ENCODE measurements around the gene FAM114A2. TPM values are rescaled to one million over a fixed set of nuclear protein-coding genes. Genes with fewer than 3 reads are reported as not detected.
A peak's percentile ranks its signal among the peaks of the same experiment; 100 is the strongest.

FAM114A2 gene
- total RNA-seq, 1 donor from 2014 or later, result 29.7 TPM

DNA sequence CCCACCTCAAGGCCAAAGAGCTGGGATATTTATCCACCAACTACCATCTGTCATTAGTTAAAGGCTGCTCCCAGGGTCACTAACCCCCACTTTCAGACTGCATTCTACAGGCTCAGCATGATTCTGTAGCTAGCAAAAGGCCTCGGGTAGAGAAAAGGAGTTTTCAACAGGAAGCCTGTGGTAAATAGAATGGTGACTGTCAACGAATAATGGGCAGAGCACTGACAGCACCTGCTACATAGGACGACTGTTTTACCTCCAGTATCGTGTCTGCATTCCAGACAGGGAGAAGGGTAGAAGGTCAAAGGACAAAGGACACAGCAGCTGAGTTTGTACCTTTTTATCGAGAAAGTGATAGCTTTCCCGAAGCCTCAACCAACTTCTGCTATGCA is 20.3 kb upstream of the FAM114A2 start:
- H3K36me3 ChIP-seq (ENCODE audit: insufficient read depth, low read length), result peaks cover 4% of the 10 kb centered on the region

DNA sequence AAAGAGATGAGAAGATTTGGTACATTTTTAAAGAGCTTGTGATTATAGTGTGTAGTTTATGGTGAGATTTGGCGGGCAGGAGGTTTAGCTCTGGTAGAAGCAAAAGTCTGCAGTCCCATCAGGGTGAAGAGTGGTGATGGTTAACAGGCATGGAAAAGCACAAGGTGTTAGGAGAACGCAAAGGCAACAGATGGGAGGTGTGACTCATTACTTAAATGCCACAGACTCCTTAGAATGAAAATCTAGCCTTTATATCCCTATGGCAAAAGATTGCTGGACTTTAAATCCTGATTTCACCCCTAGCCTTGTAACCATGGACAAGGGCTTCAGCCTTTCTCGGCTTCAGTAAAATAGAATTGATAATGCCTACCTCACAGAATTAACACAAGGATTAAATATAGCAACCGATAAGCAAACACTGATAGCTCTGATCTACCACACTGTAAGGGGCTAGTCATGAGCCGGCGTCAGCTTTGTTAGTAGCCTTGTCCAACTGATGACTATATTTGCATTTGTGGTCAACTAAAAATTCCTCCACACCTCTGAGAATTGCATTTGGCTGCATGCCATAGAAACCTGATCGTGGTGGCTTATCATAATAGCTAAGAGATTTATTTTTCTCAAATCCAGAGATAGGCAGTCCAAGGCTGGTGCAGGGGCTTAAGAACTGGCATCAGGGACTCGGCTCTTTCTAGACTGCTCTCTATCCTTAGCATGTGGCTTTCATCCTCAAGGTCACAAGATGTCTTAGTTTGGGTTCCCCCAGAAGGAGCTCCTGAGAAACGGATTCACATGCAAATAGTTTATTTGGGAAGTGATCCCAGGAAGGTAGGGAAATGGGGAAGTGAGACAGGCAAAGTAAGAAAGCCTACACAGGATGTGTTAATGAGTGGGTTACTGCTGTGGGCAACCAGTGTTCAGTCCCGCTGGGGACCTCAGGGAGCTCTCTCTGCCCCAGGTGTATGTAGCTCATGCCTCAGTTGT is 19.6 kb upstream of the FAM114A2 start:
- no peak overlapping the region for H3K9ac ChIP-seq (ENCODE audit: low read length)
- TF ChIP-seq, protein P1, sequence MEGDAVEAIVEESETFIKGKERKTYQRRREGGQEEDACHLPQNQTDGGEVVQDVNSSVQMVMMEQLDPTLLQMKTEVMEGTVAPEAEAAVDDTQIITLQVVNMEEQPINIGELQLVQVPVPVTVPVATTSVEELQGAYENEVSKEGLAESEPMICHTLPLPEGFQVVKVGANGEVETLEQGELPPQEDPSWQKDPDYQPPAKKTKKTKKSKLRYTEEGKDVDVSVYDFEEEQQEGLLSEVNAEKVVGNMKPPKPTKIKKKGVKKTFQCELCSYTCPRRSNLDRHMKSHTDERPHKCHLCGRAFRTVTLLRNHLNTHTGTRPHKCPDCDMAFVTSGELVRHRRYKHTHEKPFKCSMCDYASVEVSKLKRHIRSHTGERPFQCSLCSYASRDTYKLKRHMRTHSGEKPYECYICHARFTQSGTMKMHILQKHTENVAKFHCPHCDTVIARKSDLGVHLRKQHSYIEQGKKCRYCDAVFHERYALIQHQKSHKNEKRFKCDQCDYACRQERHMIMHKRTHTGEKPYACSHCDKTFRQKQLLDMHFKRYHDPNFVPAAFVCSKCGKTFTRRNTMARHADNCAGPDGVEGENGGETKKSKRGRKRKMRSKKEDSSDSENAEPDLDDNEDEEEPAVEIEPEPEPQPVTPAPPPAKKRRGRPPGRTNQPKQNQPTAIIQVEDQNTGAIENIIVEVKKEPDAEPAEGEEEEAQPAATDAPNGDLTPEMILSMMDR (IDR thresholded peaks at IDR 0.05; ENCODE audit: insufficient read depth, low read depth, low read length), result no peak
- no peak for TF ChIP-seq EZH2 (IDR thresholded peaks at IDR 0.05; ENCODE audit: insufficient read depth, low read length)
- peaks cover 5% of the 10 kb centered on the region for H3K36me3 Mint-ChIP-seq (ENCODE audit: low read depth, unreplicated experiment)
- H3K36me3 ChIP-seq (ENCODE audit: insufficient read depth, low read length), result peaks cover 10% of the 10 kb centered on the region
- no peak overlapping the region for H2AFZ ChIP-seq (ENCODE audit: low read depth, low read length)
- no peak overlapping the region for H3K4me3 ChIP-seq (ENCODE audit: insufficient read depth, low read depth, low read length)
- H3K79me2 ChIP-seq (ENCODE audit: insufficient read depth, low read length), result no peaks in the 10 kb centered on the region
- H3K4me2 ChIP-seq (ENCODE audit: low read length), result peak overlapping the region; percentile 14
- peaks cover 10% of the 10 kb centered on the region for H3K4me1 ChIP-seq (ENCODE audit: insufficient read depth, low read length)
- H3K27me3 Mint-ChIP-seq (ENCODE audit: low read depth, unreplicated experiment), result no peaks in the 10 kb centered on the region
- peaks cover 13% of the 10 kb centered on the region for H3K4me1 Mint-ChIP-seq (ENCODE audit: low read depth, unreplicated experiment)
- H4K20me1 ChIP-seq (ENCODE audit: insufficient read depth, low read length), result peaks cover 61% of the 10 kb centered on the region
- DNase-seq (ENCODE audit: low read depth) (peak; percentile 69), FAIRE-seq (no peak)
- H3K9me3 Mint-ChIP-seq (ENCODE audit: unreplicated experiment), result no peaks in the 10 kb centered on the region
- H3K27me3 ChIP-seq (ENCODE audit: insufficient read depth, low read length), result no peaks in the 10 kb centered on the region
- H3K27ac Mint-ChIP-seq (ENCODE audit: unreplicated experiment), result no peak overlapping the region
- no peaks in the 10 kb centered on the region for H3K9me3 ChIP-seq (ENCODE audit: insufficient read depth, low read depth, low read length)
- H3K27ac ChIP-seq (ENCODE audit: low read depth, low read length), result no peak overlapping the region
- no peak overlapping the region for H3K4me3 Mint-ChIP-seq (ENCODE audit: unreplicated experiment)

More for the DNA sequence above, 20.3 kb upstream of the FAM114A2 start:
- no peak overlapping the region for H2AFZ ChIP-seq (ENCODE audit: low read depth, low read length)
- H3K36me3 Mint-ChIP-seq (ENCODE audit: low read depth, unreplicated experiment), result no peaks in the 10 kb centered on the region
- no peaks in the 10 kb centered on the region for H3K27me3 ChIP-seq (ENCODE audit: insufficient read depth, low read length)
- TF ChIP-seq EZH2 (IDR thresholded peaks at IDR 0.05; ENCODE audit: insufficient read depth, low read length), result no peak
- TF ChIP-seq, protein P1 (IDR thresholded peaks at IDR 0.05; ENCODE audit: insufficient read depth, low read depth, low read length), result no peak
- DNase-seq (ENCODE audit: low read depth) (no peak), FAIRE-seq (no peak)
- H3K4me1 Mint-ChIP-seq (ENCODE audit: low read depth, unreplicated experiment), result peaks cover 13% of the 10 kb centered on the region
- no peak overlapping the region for H3K4me3 Mint-ChIP-seq (ENCODE audit: unreplicated experiment)
- H3K27ac Mint-ChIP-seq (ENCODE audit: unreplicated experiment), result no peak overlapping the region
- no peak overlapping the region for H3K4me3 ChIP-seq (ENCODE audit: insufficient read depth, low read depth, low read length)
- no peaks in the 10 kb centered on the region for H3K9me3 ChIP-seq (ENCODE audit: insufficient read depth, low read depth, low read length)
- H3K27ac ChIP-seq (ENCODE audit: low read depth, low read length), result no peak overlapping the region
- H3K27me3 Mint-ChIP-seq (ENCODE audit: low read depth, unreplicated experiment), result no peaks in the 10 kb centered on the region
- H3K9ac ChIP-seq (ENCODE audit: low read length), result no peak overlapping the region
- H3K9me3 Mint-ChIP-seq (ENCODE audit: unreplicated experiment), result no peaks in the 10 kb centered on the region
- H3K4me1 ChIP-seq (ENCODE audit: insufficient read depth, low read length), result peaks cover 10% of the 10 kb centered on the region
- no peak overlapping the region for H3K4me2 ChIP-seq (ENCODE audit: low read length)
- H3K79me2 ChIP-seq (ENCODE audit: insufficient read depth, low read length), result no peaks in the 10 kb centered on the region
- peaks cover 55% of the 10 kb centered on the region for H4K20me1 ChIP-seq (ENCODE audit: insufficient read depth, low read length)

DNA sequence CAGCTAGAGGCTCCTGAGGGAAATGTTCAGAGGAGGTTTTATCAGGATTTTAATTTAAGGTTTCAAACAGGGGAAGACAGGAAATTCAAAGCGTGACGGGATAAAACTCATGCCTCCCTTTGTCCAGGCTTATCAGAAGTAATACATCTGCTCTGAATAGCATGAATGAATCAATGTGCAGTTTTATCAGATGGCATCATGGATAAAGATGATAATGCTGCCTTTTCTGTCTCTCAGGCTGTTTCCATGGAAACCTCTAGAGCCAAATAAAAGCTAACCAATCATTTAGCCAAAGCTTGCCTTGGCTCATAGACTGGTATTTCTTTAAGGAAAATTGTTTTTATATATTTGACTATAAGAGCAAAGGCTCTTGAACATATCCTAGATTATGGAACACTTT is 16.5 kb upstream of the FAM114A2 start:
- FAIRE-seq, result no peak

More for the DNA sequence above, 16.5 kb upstream of the FAM114A2 start:
- Histone ChIP-seq H3K27ac (ENCODE audit: low read depth, low read length) (no peak overlapping the region), H3K4me3 (ENCODE audit: insufficient read depth, low read depth, low read length) (no peak overlapping the region), H4K20me1 (ENCODE audit: insufficient read depth, low read length) (peaks cover 74% of the 10 kb centered on the region), H3K9me3 (ENCODE audit: insufficient read depth, low read depth, low read length) (no peaks in the 10 kb centered on the region), H3K4me1 (ENCODE audit: insufficient read depth, low read length) (peaks cover 10% of the 10 kb centered on the region), H3K27me3 (ENCODE audit: insufficient read depth, low read length) (no peaks in the 10 kb centered on the region), H3K36me3 (ENCODE audit: insufficient read depth, low read length) (peaks cover 16% of the 10 kb centered on the region), H2AFZ (ENCODE audit: low read depth, low read length) (no peak overlapping the region), H3K9ac (ENCODE audit: low read length) (no peak overlapping the region), H3K4me2 (ENCODE audit: low read length) (no peak overlapping the region), H3K79me2 (ENCODE audit: insufficient read depth, low read length) (no peaks in the 10 kb centered on the region)
- no peaks in the 10 kb centered on the region for H3K9me3 Mint-ChIP-seq (ENCODE audit: unreplicated experiment)
- no peak for DNase-seq (ENCODE audit: low read depth)
- H3K27me3 Mint-ChIP-seq (ENCODE audit: low read depth, unreplicated experiment), result no peaks in the 10 kb centered on the region
- H3K36me3 Mint-ChIP-seq (ENCODE audit: low read depth, unreplicated experiment), result peaks cover 12% of the 10 kb centered on the region
- H3K27ac Mint-ChIP-seq (ENCODE audit: unreplicated experiment), result no peak overlapping the region
- TF ChIP-seq EZH2 (IDR thresholded peaks at IDR 0.05; ENCODE audit: insufficient read depth, low read length), result no peak
- TF ChIP-seq, protein P1 (IDR thresholded peaks at IDR 0.05; ENCODE audit: insufficient read depth, low read depth, low read length), result no peak
- H3K4me3 Mint-ChIP-seq (ENCODE audit: unreplicated experiment), result no peak overlapping the region
- peaks cover 13% of the 10 kb centered on the region for H3K4me1 Mint-ChIP-seq (ENCODE audit: low read depth, unreplicated experiment)
